Daoy (cell line): ENCODE measurements around the gene TXLNB. TPM values are rescaled to one million over a fixed set of nuclear protein-coding genes. Genes with fewer than 3 reads are reported as not detected.
A peak's percentile ranks its signal among the peaks of the same experiment; 100 is the strongest.

ENCODE experiments used
- DNase-seq: peaks from one replicate; pipeline ENCODE4 v3.0.0-alpha.2; 2015; ENCODE audit warnings: low read depth
- total RNA-seq: library from RNA; depleted of rRNA; stranded (reverse); fragments of >200 nt; shearing (Covaris generic); gene quantifications from 2 replicates; pipeline ENCODE4 v1.2.3, GENCODE V29; 2014

TXLNB gene
- total RNA-seq, 1 experiment from 2014 or later, result 0.11 TPM

DNA sequence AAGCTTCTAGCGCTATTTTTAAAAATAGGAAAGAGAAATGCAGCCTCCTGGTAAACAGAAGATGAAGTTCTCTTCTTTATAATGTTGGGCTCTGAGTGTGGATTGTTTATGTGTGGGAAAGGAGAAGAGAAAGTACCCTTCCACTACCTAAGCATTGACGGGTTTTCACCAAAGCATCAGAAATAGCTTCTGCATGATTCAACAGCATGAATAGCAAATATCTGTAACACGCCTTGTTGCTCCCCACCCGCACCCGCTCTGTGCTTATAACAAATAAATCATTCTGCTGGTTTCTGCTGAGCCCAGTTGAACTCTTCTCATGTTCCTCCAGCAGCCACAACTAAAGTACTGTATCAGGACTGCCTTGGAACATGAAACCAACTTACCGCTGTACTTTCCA is 20.7 kb downstream of the TXLNB start:
- DNase-seq, result no peak

DNA sequence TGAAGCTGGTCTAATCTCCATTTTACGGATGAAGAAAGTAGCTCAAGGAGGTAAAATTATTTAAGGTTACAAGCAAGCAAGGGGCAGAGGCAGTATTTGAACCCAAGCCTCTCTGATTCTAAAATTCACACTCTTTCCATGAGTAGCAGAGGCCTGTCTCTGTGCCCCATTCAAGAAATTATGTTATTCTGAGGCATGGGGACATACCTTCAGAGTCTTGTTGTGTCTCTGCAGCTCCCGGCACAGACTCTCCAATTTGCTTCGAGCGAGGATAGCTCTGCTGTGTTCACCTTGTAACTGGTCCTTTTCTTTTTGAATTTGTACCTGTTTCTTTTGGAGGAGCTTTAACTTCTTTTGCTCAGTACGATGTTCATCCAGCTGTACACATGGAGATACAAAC is 21.5 kb downstream of the TXLNB start:
- DNase-seq, result no peak

DNA sequence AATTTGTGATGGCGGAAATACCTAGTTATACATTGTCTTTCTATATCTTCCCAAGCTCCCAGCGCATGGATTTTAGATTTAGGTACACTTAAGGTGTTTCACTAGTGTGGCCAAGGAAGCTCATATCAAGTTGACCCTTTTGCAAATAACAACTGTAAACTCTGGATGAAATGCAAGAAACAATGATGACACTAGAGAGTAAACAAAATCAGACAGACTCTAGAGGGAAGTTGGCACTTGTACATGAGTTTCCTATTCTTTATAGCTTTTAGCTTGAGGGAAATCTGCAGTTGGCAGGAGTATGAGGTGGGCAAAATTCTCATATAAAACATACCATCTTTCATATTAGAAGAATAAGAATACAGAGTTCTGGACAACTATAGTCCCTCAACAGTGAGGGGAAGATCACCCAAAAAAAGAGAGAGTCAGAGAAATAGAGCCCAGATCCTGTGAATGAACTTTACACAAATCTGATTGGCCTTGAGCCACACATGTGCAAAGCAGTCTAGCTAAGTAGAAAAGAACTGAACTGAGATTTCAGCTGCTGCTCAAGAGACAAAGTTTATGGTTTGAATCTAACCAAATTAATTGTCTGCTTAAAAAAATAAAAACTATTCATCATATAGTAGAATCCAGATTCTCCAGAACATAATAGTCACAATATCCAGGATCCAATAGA is 26.1 kb downstream of the TXLNB start:
- no peak for DNase-seq

DNA sequence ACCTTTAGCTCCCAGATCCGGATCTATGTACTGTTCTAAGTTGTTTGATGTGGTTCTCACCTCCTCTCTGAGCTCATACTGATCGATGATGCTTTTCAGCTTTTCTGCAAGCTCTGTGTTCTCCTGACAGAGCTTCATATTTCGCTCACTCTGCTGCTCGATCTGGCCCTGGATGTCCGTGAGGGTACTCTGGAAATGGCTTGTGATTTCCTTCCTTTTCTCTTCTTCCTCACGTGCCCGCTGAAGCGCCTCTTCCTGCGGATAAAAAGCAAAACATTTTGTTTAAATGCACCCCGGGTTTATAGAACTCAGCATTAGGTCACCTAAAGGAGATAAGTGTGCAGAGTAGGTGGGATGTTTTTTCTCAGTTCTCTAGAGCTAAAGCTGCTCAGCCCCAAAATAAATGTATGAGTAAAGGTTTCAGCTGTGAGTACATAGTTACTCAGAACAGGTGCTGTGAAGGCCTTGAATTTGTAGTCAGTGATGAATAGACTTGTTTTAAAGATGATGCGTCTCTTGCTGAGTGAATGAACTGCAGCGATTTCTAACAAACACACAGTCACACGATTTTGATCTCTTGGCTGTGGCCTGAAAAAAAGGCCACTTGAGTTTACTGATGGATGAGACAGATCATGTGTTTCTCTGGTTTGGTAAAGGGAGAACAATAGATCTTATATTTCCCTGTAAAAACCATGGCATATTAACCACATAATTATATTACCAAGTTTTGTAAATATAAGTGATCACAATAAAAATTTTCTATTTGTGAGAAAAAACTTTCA is 29.1 kb downstream of the TXLNB start:
- no peak for DNase-seq

DNA sequence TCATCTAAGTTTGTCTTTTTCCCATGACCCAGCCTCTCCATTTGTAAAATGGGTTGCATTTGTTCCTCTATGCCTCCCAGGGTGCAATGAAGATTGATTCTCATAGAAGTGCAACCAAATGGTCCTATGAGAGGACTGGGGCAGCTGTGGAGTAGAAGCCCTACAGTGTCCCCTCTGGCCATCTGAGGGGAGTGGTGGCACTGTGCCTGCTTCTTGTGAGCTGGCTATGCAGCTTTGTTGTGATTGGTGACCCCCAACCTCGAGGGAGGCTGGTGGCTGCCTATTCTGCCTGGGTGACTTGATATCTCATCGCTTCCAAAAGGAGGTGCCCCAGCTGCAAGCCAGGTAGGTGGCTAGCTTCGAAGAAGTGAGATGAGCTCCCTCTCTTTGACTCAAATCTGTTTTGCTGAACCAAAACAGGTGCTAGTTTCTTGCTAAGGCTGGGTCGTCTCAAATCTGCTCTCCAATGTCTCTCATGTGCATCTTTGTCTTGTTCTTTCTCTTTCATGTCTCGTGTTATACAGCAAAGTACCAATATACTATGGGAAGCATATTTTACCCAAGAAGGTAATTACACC is 33.9 kb downstream of the TXLNB start:
- DNase-seq, result no peak

DNA sequence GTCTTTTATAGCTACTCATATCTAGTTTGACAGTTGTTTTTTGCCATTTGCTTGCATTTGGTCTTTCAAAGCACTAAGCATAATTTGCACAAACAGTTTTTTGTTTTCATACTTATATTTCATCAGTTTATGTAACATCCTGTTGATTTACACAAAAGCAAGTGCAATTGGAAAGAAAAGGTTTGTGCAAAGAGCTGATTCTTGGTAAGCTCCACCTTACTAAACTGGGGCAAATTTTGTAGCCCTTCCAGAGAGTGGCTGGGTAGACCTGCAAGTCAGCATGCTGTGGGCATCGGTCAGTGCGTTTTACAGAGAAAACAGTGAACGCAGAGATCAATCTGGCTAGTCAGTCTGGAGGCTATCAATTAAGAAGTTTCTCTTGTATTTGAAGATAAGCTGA is 34.5 kb downstream of the TXLNB start:
- no peak for DNase-seq

DNA sequence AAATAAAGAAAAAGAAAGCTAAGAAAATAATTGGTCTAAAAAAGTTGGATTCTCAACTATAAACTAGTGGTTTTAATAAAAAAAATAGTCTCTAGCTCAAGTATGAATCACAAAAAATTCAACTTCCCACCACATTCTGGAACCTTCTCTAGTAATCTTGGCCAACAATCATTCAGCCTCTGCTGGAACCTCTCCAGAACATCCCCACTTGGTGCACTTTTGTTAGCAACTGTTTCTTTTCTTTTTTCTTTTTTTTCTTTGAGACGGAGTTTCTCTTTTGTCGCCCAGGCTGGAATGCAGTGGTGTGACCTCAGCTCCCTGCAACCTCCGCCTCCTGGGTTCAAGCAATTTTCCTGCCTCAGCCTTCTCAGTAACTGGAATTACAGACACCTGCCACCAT is 35.7 kb downstream of the TXLNB start:
- DNase-seq, result no peak

DNA sequence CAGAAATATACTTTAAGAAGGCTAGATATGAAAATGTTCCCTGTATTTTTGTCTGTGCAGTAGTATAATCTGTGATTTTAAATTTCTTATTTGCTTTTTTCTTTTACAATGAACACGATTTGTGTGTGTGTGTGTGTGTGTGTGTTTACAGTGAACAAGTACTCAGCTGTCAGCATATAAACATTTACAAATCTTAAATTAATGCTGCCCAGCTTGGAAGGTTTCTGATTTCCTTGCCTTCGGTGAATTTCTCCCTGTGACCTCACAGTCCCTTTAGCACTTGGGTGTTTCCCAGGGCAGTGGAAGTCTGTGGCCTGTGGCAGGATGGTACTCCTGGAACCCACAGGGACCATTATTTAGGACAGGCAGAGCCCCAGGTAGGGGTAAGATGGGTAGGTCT is 37.6 kb downstream of the TXLNB start:
- no peak for DNase-seq

DNA sequence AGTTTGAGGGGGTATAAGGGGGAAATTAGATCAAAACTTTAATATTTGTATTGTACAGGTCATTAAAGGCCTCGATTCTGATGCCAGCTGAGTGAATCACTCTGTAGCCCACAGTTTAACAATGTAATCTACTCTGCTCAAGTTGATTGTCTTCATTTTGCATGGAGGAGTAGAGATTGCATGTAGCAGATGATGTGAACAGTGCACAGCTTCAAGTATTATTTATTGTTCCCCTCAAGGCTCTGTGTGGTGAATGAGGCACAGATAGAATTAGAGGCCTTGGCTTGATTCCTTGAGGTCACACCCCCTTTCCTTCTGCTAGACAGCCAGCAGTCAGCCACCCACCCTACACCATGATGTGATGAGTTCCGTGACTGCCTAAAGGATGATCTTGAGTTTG is 38.1 kb downstream of the TXLNB start:
- no peak for DNase-seq

DNA sequence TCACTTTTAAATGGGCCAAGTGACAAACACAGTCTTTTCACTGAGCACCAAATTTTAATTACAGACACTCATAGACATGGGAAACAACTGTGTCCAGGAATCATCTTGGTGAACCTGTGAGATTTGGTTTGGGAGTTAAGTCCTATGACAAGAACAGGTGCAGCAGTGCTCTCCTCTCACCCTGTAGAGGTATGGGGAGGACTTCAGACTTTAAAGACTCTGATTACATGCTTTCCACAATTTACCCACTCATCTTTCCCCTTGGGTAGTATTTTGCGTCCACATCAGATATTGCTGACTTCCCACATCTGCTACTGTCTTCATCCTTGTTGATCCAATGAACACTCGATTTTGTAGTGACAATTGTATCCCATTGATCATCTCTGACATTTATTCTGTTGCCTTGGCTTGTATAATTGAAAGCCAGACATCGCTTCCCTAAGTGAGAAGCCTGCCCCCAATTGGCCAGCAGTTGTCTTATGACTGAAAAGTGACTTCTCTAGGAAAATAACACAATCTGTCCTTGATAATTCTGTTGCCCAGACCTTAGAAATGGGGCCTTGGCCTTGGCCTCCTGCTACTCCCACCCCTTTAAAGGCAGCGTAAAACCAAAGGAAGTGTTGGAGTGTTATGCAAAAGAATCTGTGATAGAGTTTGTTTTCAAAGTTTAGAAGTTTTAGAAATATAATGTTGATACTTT is 40.0 kb downstream of the TXLNB start:
- no peak for DNase-seq

DNA sequence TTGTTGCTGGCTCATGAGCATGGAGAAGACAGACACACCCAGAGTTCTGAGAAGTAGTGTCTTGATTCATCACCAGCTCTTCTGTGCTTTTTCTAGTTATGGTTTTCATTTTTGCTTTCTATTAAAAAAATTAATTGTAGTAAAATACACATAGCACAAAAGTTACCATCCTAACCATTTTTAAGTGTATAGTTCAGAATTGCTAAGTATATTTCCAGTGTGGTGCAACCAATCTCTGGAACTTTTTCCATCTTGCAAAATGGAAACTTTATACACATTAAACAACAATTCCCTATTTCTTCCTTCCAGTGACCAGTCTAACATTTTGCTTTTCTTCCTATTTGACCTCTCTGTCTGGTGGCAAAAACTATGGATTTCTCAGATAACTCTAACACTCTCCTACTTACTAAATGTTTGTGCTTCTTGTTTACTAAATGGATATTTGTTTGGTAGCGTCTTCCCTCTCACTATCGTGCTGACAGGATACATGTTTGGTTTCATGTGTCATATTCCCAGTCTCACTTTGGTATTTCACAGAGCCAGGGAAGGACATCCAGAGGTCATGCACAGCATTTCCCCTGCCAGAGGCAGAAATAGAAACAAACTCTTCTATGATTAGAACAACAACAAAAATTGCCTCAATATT is 40.6 kb downstream of the TXLNB start:
- DNase-seq, result no peak

DNA sequence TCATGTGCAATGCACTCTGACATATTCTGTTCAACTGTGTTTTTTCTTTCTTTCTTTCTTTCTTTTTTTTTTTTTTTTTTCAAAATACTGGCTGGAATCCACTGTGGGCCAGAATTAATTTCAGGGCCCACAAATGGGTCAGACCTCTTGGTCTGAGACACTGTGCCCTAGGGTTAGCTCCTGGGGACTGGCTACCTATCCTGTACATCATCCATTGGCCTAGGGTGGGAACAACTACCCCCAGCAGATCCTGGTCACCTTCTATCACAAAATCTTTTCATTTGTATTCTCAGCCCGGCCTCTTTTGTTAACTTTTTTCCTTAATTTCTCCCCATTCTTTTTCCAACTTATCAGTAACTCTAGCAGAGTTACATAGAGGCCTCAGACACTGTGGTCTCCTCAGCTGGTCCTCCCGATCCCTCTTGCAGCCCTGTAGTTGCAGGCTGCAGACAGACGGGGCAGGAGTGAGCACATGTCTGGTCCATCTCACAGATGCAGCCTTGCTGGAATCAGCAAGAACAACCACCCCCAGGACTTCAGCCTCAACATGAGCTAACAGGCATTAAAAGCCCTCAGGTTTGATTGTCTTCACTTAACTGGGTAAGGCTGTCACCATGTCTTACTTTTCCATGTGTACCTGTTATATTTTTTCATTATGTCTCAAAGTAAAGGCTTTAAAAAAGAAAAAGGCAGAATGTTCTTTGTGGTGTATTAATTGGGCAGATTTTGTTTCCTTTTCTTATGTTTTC is 41.3 kb downstream of the TXLNB start:
- DNase-seq, result peak; percentile 64

DNA sequence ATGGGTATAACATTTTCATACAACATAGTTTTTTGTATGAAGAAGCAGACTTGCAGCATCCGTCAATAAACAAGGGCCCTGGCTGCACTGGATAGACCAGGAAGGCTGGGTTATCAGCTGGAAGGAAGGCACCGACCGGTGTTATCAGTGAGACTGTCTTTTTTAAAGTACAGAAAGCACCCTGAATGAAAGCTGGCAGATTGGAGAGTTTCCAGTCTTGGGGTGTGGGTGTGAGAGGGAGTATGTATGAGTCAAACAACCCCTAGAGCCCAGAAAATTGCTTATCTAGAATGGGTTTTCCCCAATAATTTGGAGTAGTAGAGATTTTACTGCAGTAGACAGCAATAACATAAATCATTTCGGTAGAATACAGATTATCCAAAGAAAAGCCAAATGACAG is 42.4 kb downstream of the TXLNB start:
- no peak for DNase-seq

DNA sequence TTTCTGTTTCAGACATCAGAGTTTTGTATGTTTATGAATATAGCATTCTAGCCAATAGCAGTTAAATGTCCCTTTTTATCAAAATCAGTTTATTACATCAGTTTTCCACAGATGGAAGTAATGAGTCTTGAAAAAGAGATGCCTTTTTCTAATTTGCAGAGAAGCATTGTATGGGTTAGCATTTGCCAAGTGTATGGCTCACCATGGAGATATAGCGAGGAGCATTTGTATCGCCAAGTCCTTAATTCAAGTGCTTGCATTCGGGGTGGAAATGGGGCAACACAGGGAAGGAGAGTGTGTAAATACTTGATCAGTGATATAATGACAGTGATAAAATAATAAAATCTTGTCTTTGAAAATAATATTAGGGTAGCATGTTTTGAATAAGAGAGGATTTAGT is 42.9 kb downstream of the TXLNB start:
- no peak for DNase-seq

DNA sequence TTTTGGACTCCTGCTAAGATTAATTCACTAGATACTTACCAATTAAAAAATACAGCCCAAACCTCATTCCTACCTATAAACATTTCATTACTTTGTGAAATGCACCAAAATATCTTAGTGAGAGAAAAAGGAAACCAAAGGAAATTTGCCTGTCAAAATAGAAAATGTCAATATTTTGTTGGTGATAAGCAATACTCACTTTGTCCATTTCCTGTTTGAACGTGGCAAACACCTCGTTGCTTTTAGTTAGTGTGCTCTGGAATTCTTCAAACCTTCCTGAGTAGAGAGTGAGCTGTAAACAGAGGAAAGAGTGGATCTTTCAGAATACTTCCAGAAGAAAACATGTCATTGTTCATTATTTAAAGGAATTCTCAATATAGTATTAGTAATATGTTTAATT is 44.2 kb downstream of the TXLNB start:
- DNase-seq, result no peak

DNA sequence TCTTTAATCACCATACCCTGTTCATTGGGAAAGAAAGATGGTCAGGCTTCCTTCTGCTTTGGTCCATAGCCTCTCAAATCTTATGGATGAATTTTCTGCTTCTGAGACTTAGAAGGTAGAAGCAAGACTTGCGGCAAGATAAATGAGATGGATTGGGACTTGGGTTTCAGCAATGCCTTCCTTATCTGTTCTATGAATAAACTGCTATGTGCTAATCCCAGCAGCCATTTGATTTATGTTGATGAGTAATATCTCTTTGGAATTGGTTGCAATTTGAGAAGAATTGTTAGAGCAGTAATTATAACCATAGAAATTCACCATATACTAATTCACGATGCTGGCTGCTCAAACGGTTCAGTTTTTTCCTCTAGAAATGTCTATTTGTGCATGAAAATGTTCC is 48.3 kb downstream of the TXLNB start:
- DNase-seq, result no peak

DNA sequence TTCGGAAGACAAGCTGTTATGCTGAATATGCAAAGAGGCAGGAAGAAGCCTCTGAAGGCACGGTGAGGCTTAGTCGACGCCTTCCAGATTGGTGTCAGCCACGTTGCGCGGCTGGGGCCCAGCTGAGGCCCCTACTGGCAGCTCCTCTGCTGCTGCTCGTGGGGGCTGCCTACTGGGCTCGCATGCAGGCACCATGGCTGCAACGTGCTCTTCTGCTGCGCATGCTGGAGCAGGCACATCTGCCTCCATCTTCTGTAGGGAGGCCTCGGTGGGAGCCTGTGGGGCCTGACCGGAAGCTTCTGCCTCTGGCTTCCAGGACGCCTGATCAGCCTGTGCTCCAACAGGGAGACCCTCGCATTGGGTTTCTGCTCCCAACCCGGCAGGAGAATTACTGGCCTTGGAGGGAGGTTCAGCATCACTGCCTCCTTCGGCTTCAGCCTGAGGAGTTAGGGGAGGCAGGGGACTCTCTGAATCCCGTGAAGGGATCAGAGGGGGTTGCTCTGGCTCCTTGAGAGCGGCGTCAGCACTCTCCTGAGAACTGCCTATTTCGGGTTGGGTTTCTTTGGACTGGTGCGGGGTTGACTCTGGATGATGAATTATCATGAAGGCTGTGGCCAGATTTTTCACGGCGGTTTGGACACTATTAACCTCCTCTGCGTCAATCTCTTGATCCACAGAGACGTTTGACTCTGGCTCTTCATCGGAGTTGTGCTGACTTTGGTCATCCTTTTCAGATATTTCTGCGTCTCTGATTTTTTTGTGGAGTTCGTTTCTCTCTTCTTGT is 49.1 kb downstream of the TXLNB start:
- no peak for DNase-seq

DNA sequence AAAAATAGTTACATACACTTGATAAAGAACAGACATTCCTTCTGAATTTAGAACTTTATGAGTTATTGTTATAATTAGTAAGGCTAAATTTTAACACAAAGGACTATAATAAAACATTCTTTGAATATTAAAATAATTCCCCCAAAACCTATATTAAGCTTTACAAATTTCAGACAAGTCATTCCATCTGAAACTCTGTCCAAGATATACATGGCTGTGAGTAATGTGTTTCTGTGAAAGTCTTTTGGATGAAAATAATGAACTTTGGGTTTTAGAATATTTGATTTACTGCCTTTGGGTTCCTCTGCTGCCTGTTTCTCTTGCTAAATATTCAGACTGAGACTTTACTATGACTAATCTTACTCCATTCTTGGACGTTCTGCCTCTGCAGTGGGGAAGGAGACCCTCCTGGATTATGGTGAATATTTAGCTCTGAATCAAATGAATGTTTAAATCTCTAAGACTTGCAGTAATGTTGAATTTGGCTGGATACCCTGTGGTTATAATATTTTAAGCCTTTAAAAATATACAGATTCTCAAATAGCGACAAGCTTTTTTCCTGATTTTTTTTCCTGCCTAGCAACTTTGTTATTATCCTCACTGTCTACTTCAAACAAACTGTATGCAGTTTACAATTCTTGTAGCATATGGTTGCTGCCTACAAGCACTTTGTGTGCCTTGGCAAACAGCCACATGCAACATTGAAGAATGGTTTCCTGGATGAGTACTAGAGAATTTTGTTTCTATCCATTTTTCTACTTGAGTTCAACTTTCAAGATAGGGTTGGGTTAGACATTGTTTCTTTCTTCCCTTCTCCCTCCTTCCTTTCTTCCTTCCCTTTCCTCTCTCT is 51.4 kb downstream of the TXLNB start:
- DNase-seq, result peak; percentile 68

DNA sequence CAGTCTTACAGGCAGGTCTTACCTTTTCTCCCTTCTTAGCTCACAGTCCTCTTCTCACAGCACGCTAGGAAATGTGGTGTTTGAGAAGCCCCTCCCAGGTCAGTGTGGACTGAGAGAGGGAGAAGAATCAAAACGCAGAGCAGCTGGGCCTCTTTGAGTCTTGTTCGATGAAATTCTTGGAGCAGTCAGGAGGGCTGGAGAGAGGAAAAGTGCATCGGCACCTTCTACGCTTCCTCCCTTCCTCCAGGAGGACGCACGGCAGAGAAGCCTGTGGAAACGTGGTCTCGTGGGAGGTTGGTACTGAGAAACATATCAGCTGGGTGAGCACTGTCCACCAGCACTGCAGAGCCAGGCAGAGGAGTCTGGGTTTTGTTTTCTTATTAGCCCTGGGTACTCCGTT is 52.7 kb downstream of the TXLNB start:
- DNase-seq, result no peak

DNA sequence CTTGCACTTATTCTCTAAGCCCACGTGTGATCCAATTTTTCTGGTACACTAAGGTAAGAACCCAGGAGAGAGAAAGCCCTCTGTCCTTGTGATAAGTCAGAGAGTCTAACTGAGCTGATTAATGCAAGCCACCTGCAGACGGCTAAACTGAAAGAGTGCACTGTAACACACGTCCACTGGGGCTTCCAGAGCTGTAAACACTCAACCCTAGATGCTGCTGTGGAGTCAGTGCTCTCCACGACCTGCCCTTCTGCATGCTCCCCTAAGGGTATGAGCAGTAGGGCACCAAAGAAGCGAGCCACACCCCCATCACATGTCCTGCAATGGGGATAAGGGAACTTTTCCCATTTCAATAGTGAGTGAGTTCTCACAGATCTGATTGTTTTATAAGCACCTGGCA is 55.7 kb downstream of the TXLNB start:
- DNase-seq, result no peak
